B cell (primary cell): Measurements from ENCODE around the gene ATG7.

ENCODE experiments used
- EZH2 ChIP-seq: IDR thresholded peaks from 2 replicates; pipeline ENCODE4 v1.6.1; 2012; ENCODE audit warnings: borderline replicate concordance, low read depth, mild to moderate bottlenecking, moderate library complexity, low read length; ENCODE audit not compliant: insufficient read depth, poor library complexity, severe bottlenecking
- TF ChIP-seq, protein P1 (sequence below): fragments of 200-600 bp; IDR thresholded peaks from one replicate; pipeline ENCODE4 v1.8.0; 2022; ENCODE audit warnings: antibody characterized with exemption, mild to moderate bottlenecking

GRCh38 chr3:11556851-11557644 lies 284.9 kb downstream of the ATG7 start:
- TF ChIP-seq, protein P1, sequence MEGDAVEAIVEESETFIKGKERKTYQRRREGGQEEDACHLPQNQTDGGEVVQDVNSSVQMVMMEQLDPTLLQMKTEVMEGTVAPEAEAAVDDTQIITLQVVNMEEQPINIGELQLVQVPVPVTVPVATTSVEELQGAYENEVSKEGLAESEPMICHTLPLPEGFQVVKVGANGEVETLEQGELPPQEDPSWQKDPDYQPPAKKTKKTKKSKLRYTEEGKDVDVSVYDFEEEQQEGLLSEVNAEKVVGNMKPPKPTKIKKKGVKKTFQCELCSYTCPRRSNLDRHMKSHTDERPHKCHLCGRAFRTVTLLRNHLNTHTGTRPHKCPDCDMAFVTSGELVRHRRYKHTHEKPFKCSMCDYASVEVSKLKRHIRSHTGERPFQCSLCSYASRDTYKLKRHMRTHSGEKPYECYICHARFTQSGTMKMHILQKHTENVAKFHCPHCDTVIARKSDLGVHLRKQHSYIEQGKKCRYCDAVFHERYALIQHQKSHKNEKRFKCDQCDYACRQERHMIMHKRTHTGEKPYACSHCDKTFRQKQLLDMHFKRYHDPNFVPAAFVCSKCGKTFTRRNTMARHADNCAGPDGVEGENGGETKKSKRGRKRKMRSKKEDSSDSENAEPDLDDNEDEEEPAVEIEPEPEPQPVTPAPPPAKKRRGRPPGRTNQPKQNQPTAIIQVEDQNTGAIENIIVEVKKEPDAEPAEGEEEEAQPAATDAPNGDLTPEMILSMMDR: no peak
- TF ChIP-seq EZH2: no peak
